ENCODE results near the gene SPRTN.

DNA sequence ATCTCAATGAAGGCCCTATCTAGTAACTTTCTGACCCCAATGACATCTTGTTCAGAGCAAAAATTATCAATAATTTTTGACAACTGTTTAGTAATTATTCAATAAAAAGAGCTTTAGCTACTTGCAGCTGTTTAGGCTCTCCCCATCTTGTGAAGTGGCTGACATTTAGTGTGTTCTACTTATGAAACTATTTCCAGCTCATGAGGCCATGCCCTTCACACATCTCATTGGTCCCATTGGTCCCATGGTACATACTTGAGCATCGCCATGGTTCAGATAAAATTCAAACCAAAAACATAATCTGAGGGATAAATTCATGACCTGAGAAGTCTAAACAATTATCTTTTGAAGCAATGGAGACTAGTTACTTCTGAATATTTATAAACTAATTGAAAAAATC, 24.2 kb downstream of the SPRTN start:
- TF ChIP-seq TAF1 (IDR thresholded peaks at IDR 0.05; ENCODE audit: borderline replicate concordance, low read depth, low read length): no peak
- TF ChIP-seq JUND (IDR thresholded peaks at IDR 0.05): no peak
- TF ChIP-seq, protein P1, sequence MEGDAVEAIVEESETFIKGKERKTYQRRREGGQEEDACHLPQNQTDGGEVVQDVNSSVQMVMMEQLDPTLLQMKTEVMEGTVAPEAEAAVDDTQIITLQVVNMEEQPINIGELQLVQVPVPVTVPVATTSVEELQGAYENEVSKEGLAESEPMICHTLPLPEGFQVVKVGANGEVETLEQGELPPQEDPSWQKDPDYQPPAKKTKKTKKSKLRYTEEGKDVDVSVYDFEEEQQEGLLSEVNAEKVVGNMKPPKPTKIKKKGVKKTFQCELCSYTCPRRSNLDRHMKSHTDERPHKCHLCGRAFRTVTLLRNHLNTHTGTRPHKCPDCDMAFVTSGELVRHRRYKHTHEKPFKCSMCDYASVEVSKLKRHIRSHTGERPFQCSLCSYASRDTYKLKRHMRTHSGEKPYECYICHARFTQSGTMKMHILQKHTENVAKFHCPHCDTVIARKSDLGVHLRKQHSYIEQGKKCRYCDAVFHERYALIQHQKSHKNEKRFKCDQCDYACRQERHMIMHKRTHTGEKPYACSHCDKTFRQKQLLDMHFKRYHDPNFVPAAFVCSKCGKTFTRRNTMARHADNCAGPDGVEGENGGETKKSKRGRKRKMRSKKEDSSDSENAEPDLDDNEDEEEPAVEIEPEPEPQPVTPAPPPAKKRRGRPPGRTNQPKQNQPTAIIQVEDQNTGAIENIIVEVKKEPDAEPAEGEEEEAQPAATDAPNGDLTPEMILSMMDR (IDR thresholded peaks at IDR 0.05): no peak
- no peak for TF ChIP-seq CHD2 (IDR thresholded peaks at IDR 0.05; ENCODE audit: low read length, partially characterized antibody)
- TF ChIP-seq RAD21 (IDR thresholded peaks at IDR 0.05; ENCODE audit: low read length): no peak
- no peak for TF ChIP-seq GABPA (IDR thresholded peaks at IDR 0.05; ENCODE audit: low read depth)
- no peak for TF ChIP-seq POLR2AphosphoS5 (IDR thresholded peaks at IDR 0.05; ENCODE audit: low read depth, low read length)
- TF ChIP-seq RXRA (IDR thresholded peaks at IDR 0.05; ENCODE audit: borderline replicate concordance, low read depth): no peak
- TF ChIP-seq, protein P2, sequence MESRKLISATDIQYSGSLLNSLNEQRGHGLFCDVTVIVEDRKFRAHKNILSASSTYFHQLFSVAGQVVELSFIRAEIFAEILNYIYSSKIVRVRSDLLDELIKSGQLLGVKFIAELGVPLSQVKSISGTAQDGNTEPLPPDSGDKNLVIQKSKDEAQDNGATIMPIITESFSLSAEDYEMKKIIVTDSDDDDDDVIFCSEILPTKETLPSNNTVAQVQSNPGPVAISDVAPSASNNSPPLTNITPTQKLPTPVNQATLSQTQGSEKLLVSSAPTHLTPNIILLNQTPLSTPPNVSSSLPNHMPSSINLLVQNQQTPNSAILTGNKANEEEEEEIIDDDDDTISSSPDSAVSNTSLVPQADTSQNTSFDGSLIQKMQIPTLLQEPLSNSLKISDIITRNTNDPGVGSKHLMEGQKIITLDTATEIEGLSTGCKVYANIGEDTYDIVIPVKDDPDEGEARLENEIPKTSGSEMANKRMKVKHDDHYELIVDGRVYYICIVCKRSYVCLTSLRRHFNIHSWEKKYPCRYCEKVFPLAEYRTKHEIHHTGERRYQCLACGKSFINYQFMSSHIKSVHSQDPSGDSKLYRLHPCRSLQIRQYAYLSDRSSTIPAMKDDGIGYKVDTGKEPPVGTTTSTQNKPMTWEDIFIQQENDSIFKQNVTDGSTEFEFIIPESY (IDR thresholded peaks at IDR 0.05; ENCODE audit: borderline replicate concordance, low read depth): no peak
- no peak for TF ChIP-seq FOXJ3 (CRISPR knock-in tag; IDR thresholded peaks at IDR 0.05)
- TF ChIP-seq MXI1 (IDR thresholded peaks at IDR 0.05; ENCODE audit: low read depth, low read length): no peak
- no peak for TF ChIP-seq SMC3 (IDR thresholded peaks at IDR 0.05; ENCODE audit: low read depth, low read length)
- no peak for TF ChIP-seq NFIC (IDR thresholded peaks at IDR 0.05; ENCODE audit: borderline replicate concordance)
- TF ChIP-seq ELF1 (IDR thresholded peaks at IDR 0.05): no peak
